AG09309 (cell line): ENCODE measurements around the gene ZNF410.

Experiments used
- DNase-seq: peaks from one replicate; pipeline ENCODE4 v3.0.0-alpha.2; 2010; ENCODE audit warnings: low read depth
- H3K4me3 ChIP-seq: 2 replicates; pipeline ENCODE4 v1.5.1; 2011; ENCODE audit warnings: mild to moderate bottlenecking, low read depth, low read length, moderate library complexity; ENCODE audit not compliant: control insufficient read depth
- TF ChIP-seq, protein P1 (sequence below): IDR thresholded peaks from 2 replicates; pipeline ENCODE4 v1.5.1; 2011; ENCODE audit warnings: mild to moderate bottlenecking, low read depth, low read length, inconsistent platforms; ENCODE audit not compliant: insufficient read depth, control insufficient read depth; ENCODE audit errors: missing control alignments

ZNF410 gene

DNA sequence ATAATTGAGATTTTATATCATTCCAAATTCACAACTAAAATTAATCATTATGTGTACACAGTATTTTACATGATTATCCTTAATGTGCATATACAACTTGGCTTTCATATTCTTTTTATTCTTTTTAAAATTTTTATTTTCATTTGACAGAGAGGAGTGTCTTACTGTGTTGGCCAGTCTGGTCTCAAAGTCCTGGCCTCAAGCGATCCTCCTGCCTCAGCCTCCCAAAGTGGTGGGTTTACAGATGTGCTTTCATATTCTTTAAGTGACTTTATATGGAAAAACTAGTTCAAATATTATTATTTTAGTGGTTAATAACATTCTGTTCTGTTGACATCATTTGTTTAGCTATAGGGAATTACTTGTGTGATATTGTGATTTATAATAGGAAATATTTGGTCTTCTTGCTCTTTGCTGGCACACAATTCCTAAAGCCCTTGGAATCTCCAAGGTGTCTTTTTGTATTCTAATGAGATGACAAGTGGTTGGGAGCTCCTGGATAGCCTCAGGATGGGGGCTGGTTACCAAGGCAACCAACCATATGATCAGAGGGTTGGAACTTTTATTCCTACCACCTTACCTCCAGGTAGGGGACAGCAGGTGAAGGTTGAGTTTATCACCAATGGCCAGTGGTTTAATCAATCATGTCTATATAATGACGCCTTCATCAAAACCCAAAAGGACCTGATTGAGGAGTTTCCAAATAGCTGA is 16.0 kb upstream of the ZNF410 start:
- DNase-seq, result no peak
- H3K4me3 ChIP-seq, result no peak overlapping the region
- TF ChIP-seq, protein P1, sequence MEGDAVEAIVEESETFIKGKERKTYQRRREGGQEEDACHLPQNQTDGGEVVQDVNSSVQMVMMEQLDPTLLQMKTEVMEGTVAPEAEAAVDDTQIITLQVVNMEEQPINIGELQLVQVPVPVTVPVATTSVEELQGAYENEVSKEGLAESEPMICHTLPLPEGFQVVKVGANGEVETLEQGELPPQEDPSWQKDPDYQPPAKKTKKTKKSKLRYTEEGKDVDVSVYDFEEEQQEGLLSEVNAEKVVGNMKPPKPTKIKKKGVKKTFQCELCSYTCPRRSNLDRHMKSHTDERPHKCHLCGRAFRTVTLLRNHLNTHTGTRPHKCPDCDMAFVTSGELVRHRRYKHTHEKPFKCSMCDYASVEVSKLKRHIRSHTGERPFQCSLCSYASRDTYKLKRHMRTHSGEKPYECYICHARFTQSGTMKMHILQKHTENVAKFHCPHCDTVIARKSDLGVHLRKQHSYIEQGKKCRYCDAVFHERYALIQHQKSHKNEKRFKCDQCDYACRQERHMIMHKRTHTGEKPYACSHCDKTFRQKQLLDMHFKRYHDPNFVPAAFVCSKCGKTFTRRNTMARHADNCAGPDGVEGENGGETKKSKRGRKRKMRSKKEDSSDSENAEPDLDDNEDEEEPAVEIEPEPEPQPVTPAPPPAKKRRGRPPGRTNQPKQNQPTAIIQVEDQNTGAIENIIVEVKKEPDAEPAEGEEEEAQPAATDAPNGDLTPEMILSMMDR, result no peak

DNA sequence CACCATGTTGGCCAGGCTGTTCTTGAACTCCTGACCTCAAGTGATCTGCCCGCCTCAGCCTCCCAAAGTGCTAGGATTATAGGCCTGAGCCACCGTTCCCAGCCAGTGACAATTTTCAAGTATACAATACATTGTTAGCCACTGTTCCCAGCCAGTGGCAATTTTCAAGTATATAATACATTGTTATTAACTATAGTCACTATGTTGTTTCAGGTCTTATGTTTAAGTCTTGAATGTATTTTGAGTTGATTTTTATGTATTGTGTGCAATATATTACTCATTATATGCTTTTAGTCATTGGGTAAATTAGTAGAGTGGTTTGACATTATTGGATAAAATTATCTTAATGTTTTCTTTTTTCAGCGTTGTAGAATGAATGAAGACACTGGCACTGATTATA is 13.0 kb upstream of the ZNF410 start:
- H3K4me3 ChIP-seq, result no peak overlapping the region
- DNase-seq, result no peak
- TF ChIP-seq, protein P1, result no peak

DNA sequence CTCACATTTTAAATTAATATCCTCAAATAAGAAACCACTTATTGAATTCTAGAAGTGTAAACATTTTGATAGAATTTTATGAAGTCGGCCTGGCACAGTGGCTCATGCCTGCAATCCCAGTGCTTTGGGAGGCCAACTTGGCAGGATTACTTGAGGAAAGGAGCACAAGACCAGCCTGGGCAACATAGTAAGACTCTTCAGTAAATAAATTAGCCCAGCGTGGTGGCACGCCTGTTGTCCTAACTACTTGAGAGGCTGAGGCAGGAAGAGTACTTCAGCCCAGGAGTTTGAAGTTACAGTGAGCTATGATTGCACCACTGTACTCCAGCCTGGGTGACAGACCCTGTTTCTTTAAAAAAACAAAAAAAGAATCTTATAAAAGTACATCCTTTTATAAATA is 8.9 kb upstream of the ZNF410 start:
- TF ChIP-seq, protein P1, result no peak
- no peak overlapping the region for H3K4me3 ChIP-seq
- DNase-seq, result no peak

DNA sequence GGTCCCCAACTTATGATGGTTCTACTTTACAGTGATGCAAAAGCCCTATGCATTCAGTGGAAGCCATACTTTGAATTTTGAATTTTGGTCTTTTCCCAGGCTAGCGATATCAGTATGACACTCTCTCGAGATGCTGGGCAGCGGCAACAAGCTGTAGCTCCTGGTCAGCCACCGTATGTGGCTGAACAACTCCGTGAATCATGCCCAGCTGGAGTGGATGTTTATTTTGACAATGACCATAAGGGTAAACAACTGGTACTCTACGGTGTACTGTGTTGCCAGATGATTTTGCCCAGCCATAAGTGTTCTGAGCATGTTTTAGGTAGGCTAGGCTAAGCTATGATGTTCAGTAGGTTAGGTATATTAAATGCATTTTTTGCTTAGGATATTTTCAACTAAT is 8.2 kb upstream of the ZNF410 start:
- no peak overlapping the region for H3K4me3 ChIP-seq
- DNase-seq, result no peak
- TF ChIP-seq, protein P1, result no peak

DNA sequence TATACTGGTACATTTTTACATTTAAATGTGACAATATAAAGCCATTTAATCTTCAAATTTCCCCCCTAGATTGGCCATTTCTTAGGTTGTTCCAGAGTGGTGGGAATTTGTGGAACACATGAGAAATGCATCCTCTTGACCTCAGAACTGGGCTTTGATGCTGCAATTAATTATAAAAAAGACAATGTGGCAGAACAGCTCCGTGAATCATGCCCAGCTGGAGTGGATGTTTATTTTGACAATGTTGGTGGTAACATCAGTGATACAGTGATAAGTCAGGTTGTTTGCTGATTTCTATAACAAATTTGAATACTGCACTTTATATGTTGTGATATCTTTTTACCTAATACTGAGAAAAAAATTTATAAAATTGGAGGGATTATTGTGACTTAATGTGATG is 7.6 kb upstream of the ZNF410 start:
- no peak for DNase-seq
- TF ChIP-seq, protein P1, result no peak
- H3K4me3 ChIP-seq, result no peak overlapping the region

DNA sequence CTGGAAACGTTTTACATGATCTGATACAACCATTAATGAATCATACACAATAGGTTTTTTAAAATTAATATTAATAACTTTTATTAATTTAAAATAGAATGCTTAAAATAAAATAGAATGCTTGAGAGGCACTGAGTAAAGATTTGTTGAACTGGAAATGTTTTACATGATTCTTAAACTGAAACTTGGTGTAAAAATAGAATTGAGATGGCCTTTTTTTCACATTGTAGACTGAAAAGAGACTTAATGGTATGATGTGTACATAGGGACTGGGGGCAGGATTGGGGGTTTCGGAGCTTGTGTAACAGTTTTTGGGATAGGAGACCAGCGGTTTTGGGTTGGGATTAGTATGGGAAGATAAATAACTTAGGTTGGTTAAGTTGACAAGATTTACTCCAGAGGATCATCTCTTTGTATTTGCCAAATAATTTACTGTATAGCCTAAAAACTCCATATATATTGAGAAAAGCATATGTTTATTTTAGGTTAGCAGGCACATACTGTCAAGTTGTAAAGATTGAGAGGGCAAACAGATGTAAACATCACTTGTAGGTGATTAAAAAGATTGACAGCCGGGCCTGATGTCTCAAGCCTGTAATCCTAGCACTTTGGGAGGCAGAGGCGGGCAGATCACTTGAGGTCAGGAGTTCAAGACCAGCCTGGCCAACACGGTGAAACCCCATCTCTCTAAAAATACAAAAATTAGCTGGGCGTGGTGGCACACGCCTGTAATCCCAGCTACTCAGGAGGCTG is 2.0 kb upstream of the ZNF410 start:
- TF ChIP-seq, protein P1, result no peak
- H3K4me3 ChIP-seq, result no peak overlapping the region
- DNase-seq, result no peak

DNA sequence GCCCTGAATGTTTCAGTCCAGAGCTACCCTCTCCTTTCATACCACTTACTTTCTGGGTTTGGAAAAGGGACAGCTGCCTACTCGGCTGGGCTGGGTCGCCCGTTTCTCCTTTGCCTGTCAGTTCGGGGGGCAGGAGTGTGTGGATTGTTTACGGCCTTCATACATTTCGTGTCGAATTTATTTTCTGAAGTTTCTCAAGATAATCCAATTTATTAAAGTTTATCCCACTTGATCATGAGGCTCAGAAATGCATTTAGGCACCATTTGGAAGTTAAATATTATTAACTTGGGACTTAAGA is 608 bp downstream of the ZNF410 start:
- peak overlapping the region; percentile 77 for H3K4me3 ChIP-seq
- TF ChIP-seq, protein P1, result no peak
- DNase-seq, result no peak
